OCI-LY3 (cell line): ENCODE results near the gene CAMTA1.

ENCODE experiments used
- H2AFZ ChIP-seq: fragments of 200-600, 300-600 bp; shearing (Covaris generic); 2 replicates; pipeline ENCODE4 v1.6.0; 2014; ENCODE audit warnings: antibody characterized with exemption, low read depth, low read length
- H3K27ac ChIP-seq: fragments of 200-600, 300-600 bp; sonication (generic); 2 replicates; pipeline ENCODE4 v1.5.1; 2014; ENCODE audit warnings: mild to moderate bottlenecking, low read length, moderate library complexity, mixed read lengths
- H3K27me3 ChIP-seq: fragments of 200-600, 300-600 bp; sonication (generic); 2 replicates; pipeline ENCODE4 v1.6.1; 2014; ENCODE audit warnings: low read depth, low read length, mixed read lengths
- H3K36me3 ChIP-seq: fragments of 200-600, 300-600 bp; sonication (generic); replicated peaks from 2 replicates; pipeline ENCODE3; 2014; ENCODE audit warnings: low read depth, low read length, mixed read lengths
- H3K4me1 ChIP-seq: fragments of 300-600, 200-600 bp; sonication (generic); 2 replicates; pipeline ENCODE4 v1.6.1; 2014; ENCODE audit warnings: low read length, mixed read lengths
- H3K4me2 ChIP-seq: fragments of 200-600, 300-600 bp; sonication (generic); 2 replicates; pipeline ENCODE4 v1.6.1; 2014; ENCODE audit warnings: low read length, mixed read lengths
- H3K4me3 ChIP-seq: fragments of 300-600, 200-600 bp; sonication (generic); 2 replicates; pipeline ENCODE4 v1.5.1; 2014; ENCODE audit warnings: antibody characterized with exemption, mild to moderate bottlenecking, low read length, moderate library complexity
- H3K79me2 ChIP-seq: fragments of 300-600, 200-600 bp; shearing (Covaris generic); 2 replicates; pipeline ENCODE4 v1.6.1; 2014; ENCODE audit warnings: mild to moderate bottlenecking, low read length, mixed read lengths
- H3K9ac ChIP-seq: fragments of 300-600, 200-600 bp; shearing (Covaris generic); 2 replicates; pipeline ENCODE4 v1.6.0; 2014; ENCODE audit warnings: mild to moderate bottlenecking, low read length, moderate library complexity
- H3K9me3 ChIP-seq: fragments of 200-600, 300-600 bp; shearing (Covaris generic); 2 replicates; pipeline ENCODE4 v1.6.1; 2014; ENCODE audit warnings: low read length, mixed read lengths; ENCODE audit not compliant: insufficient read depth
- H4K20me1 ChIP-seq: fragments of 200-600, 300-600 bp; sonication (generic); 2 replicates; pipeline ENCODE4 v1.6.1; 2016; ENCODE audit warnings: low read length, mixed read lengths; ENCODE audit not compliant: insufficient read depth
- EZH2phosphoT487 ChIP-seq: fragments of 200-600 bp; shearing (Covaris generic); IDR thresholded peaks from 2 replicates; pipeline ENCODE4 v1.6.1; 2018; ENCODE audit warnings: antibody characterized with exemption, mixed run types, low read depth
- TF ChIP-seq, protein P1 (sequence below): fragments of 200-600, 300-600 bp; sonication (generic); IDR thresholded peaks from 2 replicates; pipeline ENCODE4 v1.5.1; 2014; ENCODE audit warnings: antibody characterized with exemption, low read length, low read depth

CAMTA1 gene

DNA sequence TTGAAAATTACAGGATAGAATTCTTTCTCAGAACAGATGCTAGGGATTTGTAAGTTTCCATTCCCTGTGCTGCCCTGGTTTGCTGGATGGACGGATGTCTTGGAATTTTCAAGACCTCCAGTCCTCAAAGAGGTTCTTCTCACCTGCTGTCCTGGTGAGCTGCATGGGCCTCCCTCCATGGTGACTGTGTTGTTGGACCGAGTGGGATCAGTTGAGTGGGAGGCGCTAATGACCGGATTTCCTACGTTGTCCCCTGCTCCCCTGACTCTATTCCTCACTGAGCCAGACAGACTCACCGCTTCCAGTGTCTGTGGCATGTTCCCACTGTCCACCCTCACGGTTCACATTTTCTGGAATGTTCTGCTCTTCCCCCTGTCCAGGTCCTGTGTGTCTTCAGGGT is 229.8 kb downstream of the CAMTA1 start:
- Histone ChIP-seq H3K4me1 (no peaks in the 10 kb centered on the region), H3K9me3 (no peaks in the 10 kb centered on the region), H3K4me2 (no peak overlapping the region), H2AFZ (no peak overlapping the region), H3K36me3 (no peaks in the 10 kb centered on the region), H4K20me1 (no peaks in the 10 kb centered on the region), H3K9ac (no peak overlapping the region), H3K79me2 (no peaks in the 10 kb centered on the region), H3K27me3 (peaks cover 5% of the 10 kb centered on the region; the same call in 1 of the 2 replicates), H3K27ac (no peak overlapping the region), H3K4me3 (no peak overlapping the region)
- TF ChIP-seq EZH2phosphoT487 = no peak
- TF ChIP-seq, protein P1, sequence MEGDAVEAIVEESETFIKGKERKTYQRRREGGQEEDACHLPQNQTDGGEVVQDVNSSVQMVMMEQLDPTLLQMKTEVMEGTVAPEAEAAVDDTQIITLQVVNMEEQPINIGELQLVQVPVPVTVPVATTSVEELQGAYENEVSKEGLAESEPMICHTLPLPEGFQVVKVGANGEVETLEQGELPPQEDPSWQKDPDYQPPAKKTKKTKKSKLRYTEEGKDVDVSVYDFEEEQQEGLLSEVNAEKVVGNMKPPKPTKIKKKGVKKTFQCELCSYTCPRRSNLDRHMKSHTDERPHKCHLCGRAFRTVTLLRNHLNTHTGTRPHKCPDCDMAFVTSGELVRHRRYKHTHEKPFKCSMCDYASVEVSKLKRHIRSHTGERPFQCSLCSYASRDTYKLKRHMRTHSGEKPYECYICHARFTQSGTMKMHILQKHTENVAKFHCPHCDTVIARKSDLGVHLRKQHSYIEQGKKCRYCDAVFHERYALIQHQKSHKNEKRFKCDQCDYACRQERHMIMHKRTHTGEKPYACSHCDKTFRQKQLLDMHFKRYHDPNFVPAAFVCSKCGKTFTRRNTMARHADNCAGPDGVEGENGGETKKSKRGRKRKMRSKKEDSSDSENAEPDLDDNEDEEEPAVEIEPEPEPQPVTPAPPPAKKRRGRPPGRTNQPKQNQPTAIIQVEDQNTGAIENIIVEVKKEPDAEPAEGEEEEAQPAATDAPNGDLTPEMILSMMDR = no peak

DNA sequence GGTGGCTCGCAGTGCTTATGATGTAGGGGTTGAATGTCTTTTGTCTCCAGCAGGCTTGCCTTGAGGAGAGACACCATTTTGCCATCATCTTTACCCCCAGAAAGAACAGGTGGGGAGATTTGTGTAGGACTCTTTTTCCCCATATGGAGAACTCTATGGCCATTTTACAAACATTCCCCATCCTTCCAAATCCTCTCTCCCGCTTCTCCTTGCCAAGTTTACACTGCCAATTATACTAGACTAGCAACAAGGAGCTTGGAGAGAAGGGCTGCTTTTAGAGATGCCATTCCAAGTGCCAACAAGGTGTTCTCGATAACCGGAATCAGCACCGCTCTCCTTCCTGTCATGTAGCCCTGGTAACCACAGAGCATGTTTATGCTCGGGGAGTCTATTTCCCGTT is 233.1 kb downstream of the CAMTA1 start:
- Histone ChIP-seq H3K27ac (no peak overlapping the region), H3K79me2 (no peaks in the 10 kb centered on the region), H4K20me1 (no peaks in the 10 kb centered on the region), H3K36me3 (no peaks in the 10 kb centered on the region), H3K4me2 (no peak overlapping the region), H3K27me3 (peaks cover 13% of the 10 kb centered on the region), H2AFZ (no peak overlapping the region), H3K4me3 (no peak overlapping the region), H3K9me3 (no peaks in the 10 kb centered on the region), H3K4me1 (no peaks in the 10 kb centered on the region), H3K9ac (no peak overlapping the region)
- TF ChIP-seq EZH2phosphoT487 = no peak
- TF ChIP-seq, protein P1 = no peak

- H3K4me2 ChIP-seq = no peak overlapping the region
- no peak overlapping the region for H3K4me3 ChIP-seq
- no peak overlapping the region for H2AFZ ChIP-seq
- H3K4me1 ChIP-seq = no peaks in the 10 kb centered on the region
- no peaks in the 10 kb centered on the region for H3K36me3 ChIP-seq
- H3K79me2 ChIP-seq = no peaks in the 10 kb centered on the region
- TF ChIP-seq, protein P1 = no peak
- no peak for TF ChIP-seq EZH2phosphoT487
- H4K20me1 ChIP-seq = no peaks in the 10 kb centered on the region
- peaks cover 13% of the 10 kb centered on the region for H3K27me3 ChIP-seq
- no peak overlapping the region for H3K27ac ChIP-seq
- no peak overlapping the region for H3K9ac ChIP-seq
- no peaks in the 10 kb centered on the region for H3K9me3 ChIP-seq
Observed at GRCh38 chr1:7018826-7019225, 233.6 kb downstream of the CAMTA1 start.

DNA sequence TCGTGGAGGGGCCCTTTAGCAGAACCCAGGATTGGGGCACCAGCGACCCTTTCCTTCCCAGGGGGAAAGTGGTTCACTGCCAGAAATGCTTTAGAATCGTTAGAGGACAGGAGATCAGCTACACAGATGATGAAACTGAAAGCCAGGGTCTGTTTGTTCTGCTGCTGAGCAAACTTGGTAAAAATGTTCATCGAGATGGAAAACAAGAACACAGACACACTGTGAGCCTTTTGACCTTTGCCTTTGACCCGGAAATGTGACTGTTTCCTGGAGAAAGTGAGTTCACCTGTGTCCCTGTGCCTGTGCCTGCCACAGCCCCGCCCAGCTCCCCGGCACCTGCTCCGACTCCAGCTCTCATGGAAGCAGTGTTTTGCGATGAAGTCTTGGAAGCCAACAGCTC is 234.3 kb downstream of the CAMTA1 start:
- Histone ChIP-seq H3K9ac (no peak overlapping the region), H3K9me3 (no peaks in the 10 kb centered on the region), H3K4me2 (no peak overlapping the region), H3K27me3 (peaks cover 13% of the 10 kb centered on the region), H2AFZ (no peak overlapping the region), H3K4me1 (no peaks in the 10 kb centered on the region), H4K20me1 (no peaks in the 10 kb centered on the region), H3K27ac (no peak overlapping the region), H3K4me3 (no peak overlapping the region), H3K36me3 (no peaks in the 10 kb centered on the region), H3K79me2 (no peaks in the 10 kb centered on the region)
- TF ChIP-seq EZH2phosphoT487 = no peak
- TF ChIP-seq, protein P1 = no peak
